GM21515 (cell line): Measurements from ENCODE around the gene BRIX1.
"Not testable (repeated sequence)": the region's sequence is repeated elsewhere in the genome, so short reads cannot be mapped to it uniquely, and the experiment has no call there.

Experiments used
- ATAC-seq: cut with Tn5 transposase; IDR thresholded peaks from one replicate; pipeline ENCODE4 v1.9.1; 2021; ENCODE audit not compliant: unreplicated experiment

Gene BRIX1

GRCh38 chr5:34959323-34959722 lies 43.8 kb downstream of the BRIX1 start:
- peak; percentile 96 for ATAC-seq

- no peak for ATAC-seq
Measured at GRCh38 chr5:34967540-34967939, 52.0 kb downstream of the BRIX1 start.

GRCh38 chr5:34968258-34968657 lies 52.7 kb downstream of the BRIX1 start:
- no peak for ATAC-seq

GRCh38 chr5:34970552-34970951 lies 55.0 kb downstream of the BRIX1 start:
- no peak for ATAC-seq

GRCh38 chr5:34971655-34972054 lies 56.1 kb downstream of the BRIX1 start:
- not testable (repeated sequence) for ATAC-seq
